ENCODE results near the gene TRAPPC8. TPM values are rescaled to one million over a fixed set of nuclear protein-coding genes. Genes with fewer than 3 reads are reported as not detected.

TRAPPC8 gene
- total RNA-seq, 1 donor from 2014 or later = 34.6 TPM

DNA sequence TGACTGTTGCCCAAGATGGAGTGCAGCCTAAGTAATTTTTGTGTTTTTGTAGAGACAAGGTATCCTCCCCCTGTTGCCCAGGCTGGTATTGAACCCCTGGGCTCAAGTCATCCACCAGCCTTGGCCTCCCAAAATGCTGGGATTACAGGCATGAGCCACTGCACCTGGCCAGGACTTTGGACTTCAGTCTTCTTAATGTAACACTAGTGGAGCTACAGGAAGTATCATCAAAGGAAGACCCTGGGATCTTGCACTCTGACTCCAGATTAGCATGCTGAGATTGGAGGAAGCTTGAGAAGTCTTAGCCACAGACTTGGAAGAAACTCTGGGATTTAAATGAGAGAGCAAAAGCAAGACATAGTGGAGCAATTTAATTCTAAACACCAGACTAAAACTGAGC, 37.9 kb upstream of the TRAPPC8 start:
- no peak for DNase-seq
- H3K27me3 ChIP-seq (ENCODE audit: low read depth) = no peaks in the 10 kb centered on the region
- intact Hi-C loops (cut with micrococcal nuclease) = no loop called here
- H3K9me3 ChIP-seq (replicated peaks) = peaks cover 9% of the 10 kb centered on the region
- no peak overlapping the region for H3K27ac ChIP-seq (replicated peaks)
- TF ChIP-seq, protein P1, sequence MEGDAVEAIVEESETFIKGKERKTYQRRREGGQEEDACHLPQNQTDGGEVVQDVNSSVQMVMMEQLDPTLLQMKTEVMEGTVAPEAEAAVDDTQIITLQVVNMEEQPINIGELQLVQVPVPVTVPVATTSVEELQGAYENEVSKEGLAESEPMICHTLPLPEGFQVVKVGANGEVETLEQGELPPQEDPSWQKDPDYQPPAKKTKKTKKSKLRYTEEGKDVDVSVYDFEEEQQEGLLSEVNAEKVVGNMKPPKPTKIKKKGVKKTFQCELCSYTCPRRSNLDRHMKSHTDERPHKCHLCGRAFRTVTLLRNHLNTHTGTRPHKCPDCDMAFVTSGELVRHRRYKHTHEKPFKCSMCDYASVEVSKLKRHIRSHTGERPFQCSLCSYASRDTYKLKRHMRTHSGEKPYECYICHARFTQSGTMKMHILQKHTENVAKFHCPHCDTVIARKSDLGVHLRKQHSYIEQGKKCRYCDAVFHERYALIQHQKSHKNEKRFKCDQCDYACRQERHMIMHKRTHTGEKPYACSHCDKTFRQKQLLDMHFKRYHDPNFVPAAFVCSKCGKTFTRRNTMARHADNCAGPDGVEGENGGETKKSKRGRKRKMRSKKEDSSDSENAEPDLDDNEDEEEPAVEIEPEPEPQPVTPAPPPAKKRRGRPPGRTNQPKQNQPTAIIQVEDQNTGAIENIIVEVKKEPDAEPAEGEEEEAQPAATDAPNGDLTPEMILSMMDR (IDR thresholded peaks at IDR 0.05; ENCODE audit: borderline replicate concordance) = no peak
- no peaks in the 10 kb centered on the region for H3K36me3 ChIP-seq
- peaks cover 25% of the 10 kb centered on the region for H3K4me1 ChIP-seq
- H3K4me3 ChIP-seq = no peak overlapping the region

GRCh38 chr18:31979714-31980113, 36.8 kb upstream of the TRAPPC8 start:
- no peak overlapping the region for H3K4me3 ChIP-seq
- H3K27me3 ChIP-seq (ENCODE audit: low read depth) = no peaks in the 10 kb centered on the region
- peaks cover 13% of the 10 kb centered on the region for H3K9me3 ChIP-seq (replicated peaks)
- intact Hi-C loops (cut with micrococcal nuclease) = loop anchor here (5.0 kb wide), 1 partner anchor 237 kb away; no protein-coding TSS in a partner anchor
- no peak for DNase-seq
- no peaks in the 10 kb centered on the region for H3K36me3 ChIP-seq
- TF ChIP-seq, protein P1 (IDR thresholded peaks at IDR 0.05; ENCODE audit: borderline replicate concordance) = no peak
- H3K27ac ChIP-seq (replicated peaks) = no peak overlapping the region
- H3K4me1 ChIP-seq = peaks cover 25% of the 10 kb centered on the region

DNA sequence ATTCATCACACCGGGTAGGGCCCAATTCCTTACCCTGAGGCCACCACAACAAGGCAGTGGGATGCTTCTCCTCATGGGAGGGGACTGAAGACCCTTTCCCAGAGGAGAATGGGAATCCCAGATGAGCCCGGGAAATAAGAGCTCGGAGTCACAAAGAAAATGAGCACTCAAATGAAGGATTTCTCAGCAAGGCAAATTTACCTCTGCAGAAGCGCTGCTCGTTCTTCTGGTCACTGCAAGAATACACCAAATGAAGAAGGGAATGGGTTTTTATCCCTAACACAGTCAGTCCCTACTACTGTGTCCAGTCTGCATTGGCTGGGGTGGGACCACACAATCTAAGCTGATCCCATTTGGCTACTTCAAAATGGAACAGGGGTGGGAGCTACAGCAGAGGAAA, 35.7 kb upstream of the TRAPPC8 start:
- TF ChIP-seq, protein P1 (IDR thresholded peaks at IDR 0.05; ENCODE audit: borderline replicate concordance) = no peak
- no peaks in the 10 kb centered on the region for H3K27me3 ChIP-seq (ENCODE audit: low read depth)
- intact Hi-C loops (cut with micrococcal nuclease) = loop anchor here (5.0 kb wide), 1 partner anchor 236 kb away; no protein-coding TSS in a partner anchor

GRCh38 chr18:31977270-31977872, 34.4 kb upstream of the TRAPPC8 start:
- Histone ChIP-seq H3K4me3 (no peak overlapping the region), H3K4me1 (peaks cover 5% of the 10 kb centered on the region), H3K36me3 (no peaks in the 10 kb centered on the region), H3K9me3 (replicated peaks) (peaks cover 36% of the 10 kb centered on the region), H3K27me3 (ENCODE audit: low read depth) (no peaks in the 10 kb centered on the region), H3K27ac (replicated peaks) (no peak overlapping the region)
- intact Hi-C loops (cut with micrococcal nuclease) = loop anchor here (5.0 kb wide), 1 partner anchor 235 kb away; no protein-coding TSS in a partner anchor
- TF ChIP-seq, protein P1 (IDR thresholded peaks at IDR 0.05; ENCODE audit: borderline replicate concordance) = peak; percentile 84
- no peak for DNase-seq

More for the DNA sequence above, 35.7 kb upstream of the TRAPPC8 start:
- Histone ChIP-seq H3K4me1 (peaks cover 17% of the 10 kb centered on the region), H3K27ac (replicated peaks) (no peak overlapping the region), H3K36me3 (no peaks in the 10 kb centered on the region), H3K9me3 (replicated peaks) (peaks cover 24% of the 10 kb centered on the region), H3K4me3 (no peak overlapping the region)
- DNase-seq = no peak

GRCh38 chr18:31976242-31976641, 33.3 kb upstream of the TRAPPC8 start:
- Histone ChIP-seq H3K9me3 (replicated peaks) (peaks cover 39% of the 10 kb centered on the region), H3K36me3 (no peaks in the 10 kb centered on the region)

More at GRCh38 chr18:31976242-31976641, 33.3 kb upstream of the TRAPPC8 start:
- TF ChIP-seq, protein P1 (IDR thresholded peaks at IDR 0.05; ENCODE audit: borderline replicate concordance) = no peak
- intact Hi-C loops (cut with micrococcal nuclease) = loop anchor here (5.0 kb wide), 1 partner anchor 234 kb away; no protein-coding TSS in a partner anchor
- Histone ChIP-seq H3K27ac (replicated peaks) (no peak overlapping the region), H3K4me3 (no peak overlapping the region), H3K4me1 (no peaks in the 10 kb centered on the region), H3K27me3 (ENCODE audit: low read depth) (no peaks in the 10 kb centered on the region)
- no peak for DNase-seq

Data from left ventricle myocardium inferior (tissue), 1 donor.